Measurements from ENCODE around the gene SELENOO. TPM values are rescaled to one million over a fixed set of nuclear protein-coding genes. Genes with fewer than 3 reads are reported as not detected.

Gene SELENOO
- total RNA-seq, 1 donor from 2014 or later, result 24.0 TPM

- no peak for DNase-seq
- Mint-ChIP-seq H3K4me3 (no peak overlapping the region), H3K27ac (no peak overlapping the region), H3K36me3 (ENCODE audit: low read depth) (no peaks in the 10 kb centered on the region), H3K4me1 (no peaks in the 10 kb centered on the region), H3K27me3 (peaks cover 4% of the 10 kb centered on the region), H3K9me3 (no peaks in the 10 kb centered on the region)
- intact Hi-C loops (cut with micrococcal nuclease), result no loop called here
These were observed 54.3 kb downstream of the SELENOO start for GRCh38 chr22:50255099-50255498.

GRCh38 chr22:50255607-50256006 is 54.8 kb downstream of the SELENOO start:
- no peaks in the 10 kb centered on the region for H3K9me3 Mint-ChIP-seq
- intact Hi-C loops (cut with micrococcal nuclease), result no loop called here
- no peaks in the 10 kb centered on the region for H3K4me1 Mint-ChIP-seq
- no peak overlapping the region for H3K4me3 Mint-ChIP-seq
- H3K27ac Mint-ChIP-seq, result no peak overlapping the region
- no peak for DNase-seq
- peaks cover 4% of the 10 kb centered on the region for H3K27me3 Mint-ChIP-seq
- H3K36me3 Mint-ChIP-seq (ENCODE audit: low read depth), result no peaks in the 10 kb centered on the region

GRCh38 chr22:50256258-50256862 is 55.5 kb downstream of the SELENOO start:
- intact Hi-C loops (cut with micrococcal nuclease), result no loop called here
- H3K4me3 Mint-ChIP-seq, result no peak overlapping the region
- no peaks in the 10 kb centered on the region for H3K36me3 Mint-ChIP-seq (ENCODE audit: low read depth)
- no peaks in the 10 kb centered on the region for H3K4me1 Mint-ChIP-seq
- H3K27ac Mint-ChIP-seq, result no peak overlapping the region
- no peak for DNase-seq
- H3K27me3 Mint-ChIP-seq, result peaks cover 4% of the 10 kb centered on the region
- H3K9me3 Mint-ChIP-seq, result no peaks in the 10 kb centered on the region

- intact Hi-C loops (cut with micrococcal nuclease), result no loop called here
- no peaks in the 10 kb centered on the region for H3K36me3 Mint-ChIP-seq (ENCODE audit: low read depth)
These were observed 56.2 kb downstream of the SELENOO start for GRCh38 chr22:50257041-50257440.

GRCh38 chr22:50257451-50258360 is 56.9 kb downstream of the SELENOO start:
- intact Hi-C loops (cut with micrococcal nuclease), result no loop called here
- Mint-ChIP-seq H3K36me3 (ENCODE audit: low read depth) (no peaks in the 10 kb centered on the region), H3K4me3 (no peak overlapping the region), H3K27me3 (peaks cover 12% of the 10 kb centered on the region), H3K4me1 (peaks cover 5% of the 10 kb centered on the region), H3K27ac (no peak overlapping the region), H3K9me3 (no peaks in the 10 kb centered on the region)
- no peak for DNase-seq

More at GRCh38 chr22:50257041-50257440, 56.2 kb downstream of the SELENOO start:
- H3K4me1 Mint-ChIP-seq, result peaks cover under 1% of the 10 kb centered on the region
- no peak for DNase-seq
- no peak overlapping the region for H3K4me3 Mint-ChIP-seq
- no peaks in the 10 kb centered on the region for H3K9me3 Mint-ChIP-seq
- no peak overlapping the region for H3K27ac Mint-ChIP-seq
- peaks cover 6% of the 10 kb centered on the region for H3K27me3 Mint-ChIP-seq

- H3K4me3 Mint-ChIP-seq, result peak overlapping the region; percentile 40
- intact Hi-C loops (cut with micrococcal nuclease), result no loop called here
These were observed 57.8 kb downstream of the SELENOO start for GRCh38 chr22:50258361-50259292.

GRCh38 chr22:50259302-50259701 is 58.5 kb downstream of the SELENOO start:
- Mint-ChIP-seq H3K4me1 (peaks cover 5% of the 10 kb centered on the region), H3K27me3 (peaks cover 12% of the 10 kb centered on the region), H3K9me3 (no peaks in the 10 kb centered on the region), H3K27ac (no peak overlapping the region), H3K4me3 (no peak overlapping the region), H3K36me3 (ENCODE audit: low read depth) (no peaks in the 10 kb centered on the region)
- DNase-seq, result no peak
- intact Hi-C loops (cut with micrococcal nuclease), result no loop called here

More at GRCh38 chr22:50258361-50259292, 57.8 kb downstream of the SELENOO start:
- no peaks in the 10 kb centered on the region for H3K36me3 Mint-ChIP-seq (ENCODE audit: low read depth)
- H3K27ac Mint-ChIP-seq, result no peak overlapping the region
- no peak for DNase-seq
- peaks cover 12% of the 10 kb centered on the region for H3K27me3 Mint-ChIP-seq
- H3K9me3 Mint-ChIP-seq, result no peaks in the 10 kb centered on the region
- peaks cover 5% of the 10 kb centered on the region for H3K4me1 Mint-ChIP-seq

- peaks cover 12% of the 10 kb centered on the region for H3K27me3 Mint-ChIP-seq
- H3K4me1 Mint-ChIP-seq, result peaks cover 5% of the 10 kb centered on the region
- intact Hi-C loops (cut with micrococcal nuclease), result no loop called here
- peaks cover 3% of the 10 kb centered on the region for H3K36me3 Mint-ChIP-seq (ENCODE audit: low read depth)
- H3K9me3 Mint-ChIP-seq, result no peaks in the 10 kb centered on the region
- H3K27ac Mint-ChIP-seq, result no peak overlapping the region
- peak overlapping the region; percentile 62 for H3K4me3 Mint-ChIP-seq
- DNase-seq, result no peak
These were observed 59.6 kb downstream of the SELENOO start for GRCh38 chr22:50260434-50260800.

GRCh38 chr22:50260801-50261614 is 60.2 kb downstream of the SELENOO start:
- Mint-ChIP-seq H3K9me3 (no peaks in the 10 kb centered on the region), H3K27me3 (peaks cover 12% of the 10 kb centered on the region), H3K4me1 (peaks cover 5% of the 10 kb centered on the region), H3K4me3 (peak overlapping the region; percentile 62), H3K27ac (no peak overlapping the region), H3K36me3 (ENCODE audit: low read depth) (peaks cover 3% of the 10 kb centered on the region)
- peak; percentile 80 for DNase-seq
- intact Hi-C loops (cut with micrococcal nuclease), result no loop called here

- Mint-ChIP-seq H3K27ac (peak within 1 kb of the TSS; percentile 66), H3K4me3 (peak within 1 kb of the TSS; percentile 80), H3K9me3 (no peaks in the 10 kb centered on the region), H3K27me3 (peaks cover 12% of the 10 kb centered on the region), H3K4me1 (peaks cover 5% of the 10 kb centered on the region), H3K36me3 (ENCODE audit: low read depth) (peaks cover 3% of the 10 kb centered on the region)
- no peak for DNase-seq
- intact Hi-C loops (cut with micrococcal nuclease), result no loop called here
These were observed 61.0 kb downstream of the SELENOO start, which contains the start of gene MAPK12 for GRCh38 chr22:50261615-50262459. TSS of gene MAPK12 (minus strand) at chr22:50261683. CDS start at chr22:50261509, 174 bp downstream.

- intact Hi-C loops (cut with micrococcal nuclease), result no loop called here
- no peak for DNase-seq
- peaks cover 3% of the 10 kb centered on the region for H3K36me3 Mint-ChIP-seq (ENCODE audit: low read depth)
- peaks cover 5% of the 10 kb centered on the region for H3K4me1 Mint-ChIP-seq
- H3K27me3 Mint-ChIP-seq, result peaks cover 12% of the 10 kb centered on the region
- H3K4me3 Mint-ChIP-seq, result peak overlapping the region; percentile 80
- H3K9me3 Mint-ChIP-seq, result no peaks in the 10 kb centered on the region
- H3K27ac Mint-ChIP-seq, result peak overlapping the region; percentile 66
These were observed 61.7 kb downstream of the SELENOO start for GRCh38 chr22:50262460-50262911.

GRCh38 chr22:50262973-50263617 is 62.3 kb downstream of the SELENOO start:
- intact Hi-C loops (cut with micrococcal nuclease), result no loop called here
- peaks cover 12% of the 10 kb centered on the region for H3K27me3 Mint-ChIP-seq
- H3K4me1 Mint-ChIP-seq, result peaks cover 6% of the 10 kb centered on the region
- no peak overlapping the region for H3K4me3 Mint-ChIP-seq
- H3K36me3 Mint-ChIP-seq (ENCODE audit: low read depth), result peaks cover 3% of the 10 kb centered on the region
- H3K27ac Mint-ChIP-seq, result no peak overlapping the region
- no peaks in the 10 kb centered on the region for H3K9me3 Mint-ChIP-seq
- DNase-seq, result no peak

Data from activated CD4-positive, alpha-beta T cell treated with anti-CD3 and anti-CD28 coated beads, Interleukin-2, amount 10 ng/mL, durations not matched to agents 24 days and 14 days (primary cell).